Activated T-helper 9 cell treated with anti-CD3 and anti-CD28 coated beads, Interleukin-2, amount 50 U/mL, for 16 hours (primary cell): ENCODE results near the gene ACYP1.
"Not testable (repeated sequence)": the region's sequence is repeated elsewhere in the genome, so short reads cannot be mapped to it uniquely, and the experiment has no call there.

Experiments
- DNase-seq: peaks from one replicate; pipeline ENCODE4 v3.0.0-alpha.2; 2020; ENCODE audit warnings: low read depth

The ACYP1 gene

GRCh38 chr14:75068294-75069120 lies 4.7 kb upstream of the ACYP1 start:
- DNase-seq: no peak

GRCh38 chr14:75067765-75068164 lies 3.9 kb upstream of the ACYP1 start:
- not testable (repeated sequence) for DNase-seq

GRCh38 chr14:75067212-75067611 lies 3.4 kb upstream of the ACYP1 start:
- DNase-seq: no peak

- DNase-seq: no peak
These were observed 2.9 kb upstream of the ACYP1 start for GRCh38 chr14:75066691-75067090.

- DNase-seq: no peak
These were observed 362 bp upstream of the ACYP1 start for GRCh38 chr14:75064205-75064567.

GRCh38 chr14:75063013-75063412 lies 811 bp downstream of the ACYP1 start:
- DNase-seq: no peak

GRCh38 chr14:75060420-75060819 lies 3.4 kb downstream of the ACYP1 start:
- DNase-seq: no peak

- DNase-seq: no peak
These were observed 4.2 kb downstream of the ACYP1 start for GRCh38 chr14:75059642-75060041.

- DNase-seq: no peak
These were observed 9.4 kb downstream of the ACYP1 start for GRCh38 chr14:75054421-75054820.

GRCh38 chr14:75053396-75054291 lies 10.2 kb downstream of the ACYP1 start:
- DNase-seq: no peak

GRCh38 chr14:75051556-75051899 lies 12.3 kb downstream of the ACYP1 start:
- no peak for DNase-seq

- DNase-seq: peak; percentile 70
These were observed 12.8 kb downstream of the ACYP1 start, which contains the start of gene MLH3 for GRCh38 chr14:75050852-75051555. TSS of gene MLH3 (minus strand) at chr14:75051467. CDS start at chr14:75049655, 1,812 bp downstream.

- DNase-seq: no peak
These were observed 14.1 kb downstream of the ACYP1 start for GRCh38 chr14:75049731-75050201.

GRCh38 chr14:75049136-75049535 lies 14.7 kb downstream of the ACYP1 start:
- no peak for DNase-seq

GRCh38 chr14:75048101-75048500 lies 15.7 kb downstream of the ACYP1 start:
- DNase-seq: no peak

GRCh38 chr14:75047506-75047905 lies 16.3 kb downstream of the ACYP1 start:
- no peak for DNase-seq

GRCh38 chr14:75046899-75047298 lies 16.9 kb downstream of the ACYP1 start:
- no peak for DNase-seq

- DNase-seq: no peak
These were observed 17.5 kb downstream of the ACYP1 start for GRCh38 chr14:75046275-75046674.

- DNase-seq: no peak
These were observed 19.1 kb downstream of the ACYP1 start for GRCh38 chr14:75044752-75045151.

- no peak for DNase-seq
These were observed 19.5 kb downstream of the ACYP1 start for GRCh38 chr14:75044322-75044721.

GRCh38 chr14:75042035-75042434 lies 21.8 kb downstream of the ACYP1 start:
- no peak for DNase-seq

- no peak for DNase-seq
These were observed 22.2 kb downstream of the ACYP1 start for GRCh38 chr14:75041613-75042012.
